Gastroesophageal sphincter (tissue), 4 donors: ENCODE data around the gene SMCHD1. TPM values are rescaled to one million over a fixed set of nuclear protein-coding genes. Genes with fewer than 3 reads are reported as not detected.

Source experiments
- ATAC-seq: fragments of 150-250 bp; one replicate; pipeline ENCODE4 v1.9.1; 2016; ENCODE audit warnings: mild to moderate bottlenecking, moderate library complexity
- H3K27ac ChIP-seq, 4 donors: fragments of 200-600 bp; sonication (generic) in 3 of 4; 1 replicate in 3 of 4; 2 replicates in 1 of 4; pipeline ENCODE4 v1.5.1; 2016 to 2019
- H3K27me3 ChIP-seq: fragments of 200-600 bp; sonication (generic); one replicate; pipeline ENCODE4 v1.5.1; 2019
- H3K36me3 ChIP-seq, 2 donors: fragments of 200-600 bp; sonication (generic); one replicate each; pipeline ENCODE4 v1.5.1; 2019; ENCODE audit warnings: control low read depth in 1 of 2
- H3K4me1 ChIP-seq, 3 donors: fragments of 200-600 bp; sonication (generic); 1 replicate in 2 of 3; 2 replicates in 1 of 3; pipeline ENCODE4 v1.5.1; 2016 to 2019; ENCODE audit warnings: control low read depth in 2 of 3
- H3K4me3 ChIP-seq, 2 donors: fragments of 200-600 bp; sonication (generic); one replicate each; pipeline ENCODE4 v1.5.1; 2019; ENCODE audit warnings: mild to moderate bottlenecking in 1 of 2, moderate library complexity in 1 of 2
- H3K9me3 ChIP-seq, 3 donors: fragments of 200-600 bp; sonication (generic); one replicate each; pipeline ENCODE4 v1.5.1; 2017 to 2019; ENCODE audit warnings: control low read depth in 2 of 3
- EP300 ChIP-seq: sonication (generic); formaldehyde crosslinking; IDR thresholded peaks from one replicate; pipeline ENCODE4 v1.6.1; 2017; ENCODE audit warnings: antibody characterized with exemption, mild to moderate bottlenecking
- POLR2A ChIP-seq, 2 donors: fragments of 450-650 bp; IDR thresholded peaks; one replicate each; pipeline ENCODE4 v1.6.1; 2017; ENCODE audit warnings: antibody characterized with exemption in 2 of 2, mild to moderate bottlenecking in 2 of 2, moderate library complexity in 1 of 2
- POLR2AphosphoS5 ChIP-seq: sonication (generic); formaldehyde crosslinking; IDR thresholded peaks from one replicate; pipeline ENCODE4 v1.6.1; 2017; ENCODE audit warnings: antibody characterized with exemption
- WGBS, 2 donors: methylation state at CpG; one replicate each; pipeline ENCODE4 v1.1.5; 2018; ENCODE audit warnings: low coverage in 1 of 2; 5-methylcytosine and 5-hydroxymethylcytosine counted together
- total RNA-seq, 4 donors: library from RNA; depleted of rRNA; stranded (reverse); fragments of >200 nt; gene quantifications; one replicate each; pipeline ENCODE4 v1.1.0, GENCODE V29; 2016
- TF ChIP-seq, protein P1 (sequence below), 4 experiments: fragments of 200-600 bp in 2 of 4; fragments of 450-650 bp in 2 of 4; sonication (generic) in 1 of 4; IDR thresholded peaks; one replicate each; pipeline ENCODE4 v1.5.1; 2017 to 2019; ENCODE audit warnings: antibody characterized with exemption in 4 of 4, mild to moderate bottlenecking in 2 of 4, moderate library complexity in 2 of 4

Gene SMCHD1
- total RNA-seq, 4 donors from 2014 or later = 49.8 to 85.6 (median 68.0) TPM

DNA sequence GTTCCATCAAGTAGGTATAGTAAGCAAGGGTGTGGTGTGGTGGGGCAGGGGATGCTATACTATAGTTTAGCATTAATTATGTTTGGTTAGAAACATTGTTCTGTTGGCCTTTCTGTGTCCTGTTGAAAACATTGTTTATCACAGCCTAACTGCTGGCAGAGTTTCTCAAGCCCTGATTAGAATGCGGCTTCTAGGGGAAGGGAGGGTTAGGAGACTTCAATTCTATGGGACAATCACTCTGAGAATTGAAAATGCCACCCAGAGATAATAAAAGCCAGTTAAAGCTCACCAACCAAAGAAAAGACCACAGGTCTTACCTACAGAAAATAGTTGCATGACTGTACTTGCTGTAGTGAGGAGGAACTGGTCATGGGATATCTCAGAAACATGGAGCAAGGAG, 19.9 kb upstream of the SMCHD1 start:
- Histone ChIP-seq H3K4me1 (peaks cover 0 to 6% (median 0%) of the 10 kb centered on the region in 3 donors), H3K36me3 (no peaks in the 10 kb centered on the region), H3K9me3 (no peaks in the 10 kb centered on the region), H3K4me3 (no peak overlapping the region), H3K27ac (peak overlapping the region in 1 of 4 donors; percentile 67), H3K27me3 (no peaks in the 10 kb centered on the region)
- WGBS, 2 donors = 50 to 100% methylated on average over 1 of the region's 1 CpG
- ATAC-seq = no peak
- TF ChIP-seq POLR2AphosphoS5 (no peak), EP300 (no peak), POLR2A (IDR thresholded peaks at IDR 0.05) (no peak)
- TF ChIP-seq, protein P1, sequence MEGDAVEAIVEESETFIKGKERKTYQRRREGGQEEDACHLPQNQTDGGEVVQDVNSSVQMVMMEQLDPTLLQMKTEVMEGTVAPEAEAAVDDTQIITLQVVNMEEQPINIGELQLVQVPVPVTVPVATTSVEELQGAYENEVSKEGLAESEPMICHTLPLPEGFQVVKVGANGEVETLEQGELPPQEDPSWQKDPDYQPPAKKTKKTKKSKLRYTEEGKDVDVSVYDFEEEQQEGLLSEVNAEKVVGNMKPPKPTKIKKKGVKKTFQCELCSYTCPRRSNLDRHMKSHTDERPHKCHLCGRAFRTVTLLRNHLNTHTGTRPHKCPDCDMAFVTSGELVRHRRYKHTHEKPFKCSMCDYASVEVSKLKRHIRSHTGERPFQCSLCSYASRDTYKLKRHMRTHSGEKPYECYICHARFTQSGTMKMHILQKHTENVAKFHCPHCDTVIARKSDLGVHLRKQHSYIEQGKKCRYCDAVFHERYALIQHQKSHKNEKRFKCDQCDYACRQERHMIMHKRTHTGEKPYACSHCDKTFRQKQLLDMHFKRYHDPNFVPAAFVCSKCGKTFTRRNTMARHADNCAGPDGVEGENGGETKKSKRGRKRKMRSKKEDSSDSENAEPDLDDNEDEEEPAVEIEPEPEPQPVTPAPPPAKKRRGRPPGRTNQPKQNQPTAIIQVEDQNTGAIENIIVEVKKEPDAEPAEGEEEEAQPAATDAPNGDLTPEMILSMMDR (IDR thresholded peaks at IDR 0.05) = no peak

DNA sequence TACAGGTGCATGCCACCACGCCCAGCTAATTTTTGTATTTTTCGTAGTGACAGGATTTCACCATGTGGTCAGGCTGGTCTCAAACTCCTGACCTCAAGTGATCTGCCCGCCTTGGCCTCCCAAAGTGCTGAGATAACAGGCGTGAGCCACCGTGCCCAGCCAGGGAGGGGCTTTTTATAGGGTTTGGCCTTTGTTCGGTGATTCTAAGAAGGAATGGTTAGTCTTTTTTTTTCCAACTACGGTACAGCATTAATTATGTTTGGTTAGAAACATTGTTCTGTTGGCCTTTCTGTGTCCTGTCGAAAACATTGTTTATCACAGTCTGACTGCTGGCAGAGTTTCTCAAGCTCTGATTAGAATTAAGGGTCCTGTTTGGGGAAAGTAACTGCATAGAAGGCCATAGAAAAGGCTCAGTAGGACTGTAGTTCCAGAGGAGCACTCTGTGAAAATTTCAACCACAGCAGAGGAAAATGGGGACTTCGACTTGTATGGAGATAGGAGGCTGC, 19.3 kb upstream of the SMCHD1 start:
- H3K4me3 ChIP-seq = no peak overlapping the region
- H3K4me1 ChIP-seq = peaks cover 0 to 6% (median 0%) of the 10 kb centered on the region in 3 donors
- ATAC-seq = peak; percentile 42

GRCh38 chr18:2641638-2642037, 13.9 kb upstream of the SMCHD1 start:
- H3K9me3 ChIP-seq = no peaks in the 10 kb centered on the region
- H3K27me3 ChIP-seq = peaks cover 8% of the 10 kb centered on the region
- no peaks in the 10 kb centered on the region for H3K36me3 ChIP-seq
- no peak for ATAC-seq
- H3K27ac ChIP-seq = peak overlapping the region in 2 of 4 donors; percentile 7 to 46
- 11 to 15% methylated on average over 2 of the region's 2 CpGs for WGBS, 2 donors
- H3K4me3 ChIP-seq = no peak overlapping the region
- TF ChIP-seq, protein P1 (IDR thresholded peaks at IDR 0.05) = no peak
- TF ChIP-seq POLR2AphosphoS5 (no peak), EP300 (no peak), POLR2A (IDR thresholded peaks at IDR 0.05) (no peak)
- no peaks in the 10 kb centered on the region for H3K4me1 ChIP-seq

More for the DNA sequence above, 19.3 kb upstream of the SMCHD1 start:
- 44 to 67% methylated on average over 5 to 8 of the region's 9 CpGs for WGBS, 2 donors
- H3K27me3 ChIP-seq = no peaks in the 10 kb centered on the region
- TF ChIP-seq, protein P1 (IDR thresholded peaks at IDR 0.05) = no peak
- no peak for TF ChIP-seq POLR2AphosphoS5
- TF ChIP-seq POLR2A (IDR thresholded peaks at IDR 0.05) = no peak
- TF ChIP-seq EP300 = no peak
- H3K36me3 ChIP-seq = no peaks in the 10 kb centered on the region
- H3K27ac ChIP-seq = peak overlapping the region; percentile 26 to 67 (median 62)
- H3K9me3 ChIP-seq = no peaks in the 10 kb centered on the region

GRCh38 chr18:2642771-2643170, 12.8 kb upstream of the SMCHD1 start:
- 67 to 100% methylated on average over 1 of the region's 1 CpG for WGBS, 2 donors
- H3K27me3 ChIP-seq = peaks cover 8% of the 10 kb centered on the region
- H3K4me3 ChIP-seq = no peak overlapping the region
- no peak for ATAC-seq
- H3K9me3 ChIP-seq = no peaks in the 10 kb centered on the region
- no peaks in the 10 kb centered on the region for H3K36me3 ChIP-seq
- TF ChIP-seq POLR2AphosphoS5 = no peak
- no peak for TF ChIP-seq EP300
- TF ChIP-seq, protein P1 (IDR thresholded peaks at IDR 0.05) = no peak
- TF ChIP-seq POLR2A (IDR thresholded peaks at IDR 0.05) = no peak
- H3K4me1 ChIP-seq = no peaks in the 10 kb centered on the region
- H3K27ac ChIP-seq = no peak overlapping the region

GRCh38 chr18:2644535-2644934, 11.0 kb upstream of the SMCHD1 start:
- 100% methylated on average over 1 of the region's 1 CpG for WGBS, 2 donors
- no peak for TF ChIP-seq POLR2A (IDR thresholded peaks at IDR 0.05)
- no peak for TF ChIP-seq EP300
- TF ChIP-seq, protein P1 (IDR thresholded peaks at IDR 0.05) = no peak
- TF ChIP-seq POLR2AphosphoS5 = no peak
- Histone ChIP-seq H3K4me1 (no peaks in the 10 kb centered on the region), H3K27me3 (peaks cover 8% of the 10 kb centered on the region), H3K27ac (no peak overlapping the region), H3K9me3 (no peaks in the 10 kb centered on the region), H3K4me3 (no peak overlapping the region), H3K36me3 (no peaks in the 10 kb centered on the region)
- no peak for ATAC-seq
